A549 (cell line): ENCODE results near the gene PLTP. TPM values are rescaled to one million over a fixed set of nuclear protein-coding genes. Genes with fewer than 3 reads are reported as not detected.

Source experiments
- ATAC-seq, 2 experiments: fragments of 200-7000 bp in 1 of 2; fragments of >200 bp in 1 of 2; cut with Nextera tagmentation in 1 of 2; cut with Tn5 transposase in 1 of 2; 3 replicates each; pipeline versions ENCODE4 v1.8.0 to v1.9.1; 2018 to 2020; ENCODE audit warnings: mild to moderate bottlenecking in 1 of 2, moderate library complexity in 1 of 2
- CTCF ChIA-PET: fragments of 300-600 bp; sonication (Branson Sonifier 250); formaldehyde crosslinking; extraction: SDS; loops from one replicate; lab custom pipeline; 2021; ENCODE audit warnings: antibody characterized with exemption, inconsistent platforms; lab: Yijun Ruan, JAX
- POLR2A ChIA-PET: fragments of 350-600 bp; formaldehyde crosslinking; extraction: SDS; loops from one replicate; lab custom pipeline; 2021; ENCODE audit warnings: antibody characterized with exemption, inconsistent platforms; lab: Yijun Ruan, JAX
- DNase-seq, 2 experiments: peaks; one replicate each; pipeline versions ENCODE4 v3.0.0 to v3.0.0-alpha.2; 2011 to 2016; ENCODE audit warnings: low read depth in 1 of 2, low spot score in 1 of 2
- FAIRE-seq: peaks from 2 replicates; lab custom pipeline; 2011; peaks lifted over from hg19 to GRCh38; lab: Jason Lieb, UNC
- H3K27ac ChIP-seq, 2 experiments: fragments of >200 bp; sonication (Bioruptor Twin); formaldehyde crosslinking; 3 replicates each; pipeline ENCODE4 v1.5.1; 2016 to 2017
- H3K4me1 ChIP-seq: fragments of >200 bp; sonication (Bioruptor Twin); formaldehyde crosslinking; 3 replicates; pipeline ENCODE4 v1.6.1; 2016
- H3K4me2 ChIP-seq: fragments of >200 bp; sonication (Bioruptor Twin); formaldehyde crosslinking; 3 replicates; pipeline ENCODE4 v1.6.1; 2016
- H3K4me3 ChIP-seq: fragments of >200 bp; sonication (Bioruptor Twin); formaldehyde crosslinking; 3 replicates; pipeline ENCODE4 v1.5.1; 2016
- H3K9me3 ChIP-seq: fragments of >200 bp; sonication (Bioruptor Twin); formaldehyde crosslinking; 3 replicates; pipeline ENCODE4 v1.6.1; 2016
- CHD2 ChIP-seq: fragments of 150-350 bp; IDR thresholded peaks from 2 replicates; pipeline ENCODE4 v1.6.1; 2014; ENCODE audit warnings: low read length; ENCODE audit not compliant: partially characterized antibody
- EHF ChIP-seq: fragments of 250-450 bp; sonication (Bioruptor Pico); IDR thresholded peaks from 2 replicates; pipeline ENCODE4 v1.5.0; 2020; ENCODE audit warnings: mild to moderate bottlenecking
- EHMT2 ChIP-seq: fragments of 200-600 bp; sonication (generic); IDR thresholded peaks from 2 replicates; pipeline ENCODE4 v1.6.1; 2016; ENCODE audit warnings: antibody characterized with exemption, low read depth, mild to moderate bottlenecking, moderate library complexity
- ESRRA ChIP-seq: fragments of 150-350 bp; IDR thresholded peaks from 2 replicates; pipeline ENCODE4 v1.6.1; 2014; ENCODE audit warnings: mild to moderate bottlenecking, low read length, borderline replicate concordance
- FOSB ChIP-seq: fragments of 250-450 bp; sonication (Bioruptor Pico); IDR thresholded peaks from 2 replicates; pipeline ENCODE4 v1.5.0; 2020; ENCODE audit warnings: mild to moderate bottlenecking, moderate library complexity
- FOSL2 ChIP-seq, 2 experiments: fragments of 450-650 bp in 1 of 2; fragments of >200 bp in 1 of 2; sonication (Bioruptor Twin) in 1 of 2; formaldehyde crosslinking; IDR thresholded peaks; 2 replicates each; pipeline versions ENCODE4 v1.5.0 to v1.6.1; 2016 to 2020; ENCODE audit warnings: mild to moderate bottlenecking in 1 of 2, moderate library complexity in 1 of 2
- HOXA7 ChIP-seq: fragments of 250-450 bp; sonication (Bioruptor Pico); IDR thresholded peaks from 2 replicates; pipeline ENCODE4 v1.5.0; 2020; ENCODE audit warnings: mild to moderate bottlenecking, moderate library complexity
- HOXB13 ChIP-seq: fragments of 250-450 bp; sonication (Bioruptor Pico); IDR thresholded peaks from 2 replicates; pipeline ENCODE4 v1.5.0; 2020; ENCODE audit warnings: low read depth, mild to moderate bottlenecking, moderate library complexity
- HOXB5 ChIP-seq: fragments of 250-450 bp; sonication (Bioruptor Pico); IDR thresholded peaks from 2 replicates; pipeline ENCODE4 v1.5.0; 2020; ENCODE audit warnings: mild to moderate bottlenecking, moderate library complexity
- JUN ChIP-seq, 2 experiments: fragments of >200 bp; sonication (Bioruptor Twin); formaldehyde crosslinking; IDR thresholded peaks; 2 replicates in 1 of 2; 3 replicates in 1 of 2; pipeline ENCODE4 v1.6.1; 2016 to 2017
- KDM5A ChIP-seq: fragments of 200-600 bp; sonication (generic); IDR thresholded peaks from 2 replicates; pipeline ENCODE4 v1.6.1; 2016; ENCODE audit warnings: antibody characterized with exemption, mild to moderate bottlenecking
- MAFK ChIP-seq: fragments of 450-650 bp; IDR thresholded peaks from 2 replicates; pipeline ENCODE4 v1.6.1; 2014; ENCODE audit not compliant: partially characterized antibody
- MYC ChIP-seq: IDR thresholded peaks from 2 replicates; pipeline ENCODE4 v1.6.1; 2012; ENCODE audit warnings: mild to moderate bottlenecking, inconsistent platforms, low read length, improper control_type of control experiment, borderline replicate concordance
- NFE2L2 ChIP-seq: fragments of 150-350 bp; conservative IDR thresholded peaks from 2 replicates; pipeline ENCODE4 v1.6.1; 2014; ENCODE audit warnings: low read length
- RAD21 ChIP-seq, 2 experiments: fragments of >200 bp in 1 of 2; sonication (Bioruptor Twin) in 1 of 2; formaldehyde crosslinking in 1 of 2; IDR thresholded peaks in 1 of 2; conservative IDR thresholded peaks in 1 of 2; 2 replicates in 1 of 2; 3 replicates in 1 of 2; pipeline ENCODE4 v1.6.1; 2012 to 2018; ENCODE audit warnings: inconsistent platforms in 1 of 2
- SMC3 ChIP-seq: fragments of >200 bp; sonication (Bioruptor Twin); formaldehyde crosslinking; IDR thresholded peaks from 3 replicates; pipeline ENCODE4 v1.6.1; 2018; ENCODE audit warnings: inconsistent platforms
- ZFP36 ChIP-seq: fragments of 450-650 bp; IDR thresholded peaks from 2 replicates; pipeline ENCODE4 v1.6.1; 2014; ENCODE audit warnings: borderline replicate concordance; ENCODE audit not compliant: partially characterized antibody
- ZSCAN20 ChIP-seq: fragments of 250-450 bp; sonication (Bioruptor Pico); IDR thresholded peaks from 2 replicates; pipeline ENCODE4 v1.8.0; 2022; ENCODE audit warnings: mild to moderate bottlenecking, moderate library complexity
- WGBS: methylation state at CpG from one replicate; pipeline ENCODE4 v1.1.6; 2017; ENCODE audit errors: missing lambda C conversion rate; 5-methylcytosine and 5-hydroxymethylcytosine counted together
- polyA plus RNA-seq, 4 experiments: library from polyadenylated mRNA; depleted of rRNA in 3 of 4; stranded (reverse); fragments of >200 nt; fragmentation: RNase III in 1 of 4; extraction: RNeasy Plus Mini Kit Qiagen cat#74134 plus additional on column Dnase treatment in 1 of 4; gene quantifications; 2 replicates in 3 of 4; 3 replicates in 1 of 4; pipeline ENCODE4 v1.2.3, GENCODE V29; 2011 to 2017
- TF ChIP-seq, protein P1 (sequence below): fragments of 200-600 bp; sonication (generic); IDR thresholded peaks from 2 replicates; pipeline ENCODE4 v1.6.1; 2016; ENCODE audit warnings: antibody characterized with exemption, mild to moderate bottlenecking, moderate library complexity
- TF ChIP-seq, protein P2 (sequence below): fragments of >200 bp; sonication (Bioruptor Twin); formaldehyde crosslinking; IDR thresholded peaks from 3 replicates; pipeline ENCODE4 v1.6.1; 2016
- TF ChIP-seq, protein P3 (sequence below): IDR thresholded peaks from 2 replicates; pipeline ENCODE4 v1.6.1; 2012

The PLTP gene
- polyA plus RNA-seq, 2 of the 4 experiments (the other 2 are of a cell fraction): 1.6 to 2.7 TPM

DNA sequence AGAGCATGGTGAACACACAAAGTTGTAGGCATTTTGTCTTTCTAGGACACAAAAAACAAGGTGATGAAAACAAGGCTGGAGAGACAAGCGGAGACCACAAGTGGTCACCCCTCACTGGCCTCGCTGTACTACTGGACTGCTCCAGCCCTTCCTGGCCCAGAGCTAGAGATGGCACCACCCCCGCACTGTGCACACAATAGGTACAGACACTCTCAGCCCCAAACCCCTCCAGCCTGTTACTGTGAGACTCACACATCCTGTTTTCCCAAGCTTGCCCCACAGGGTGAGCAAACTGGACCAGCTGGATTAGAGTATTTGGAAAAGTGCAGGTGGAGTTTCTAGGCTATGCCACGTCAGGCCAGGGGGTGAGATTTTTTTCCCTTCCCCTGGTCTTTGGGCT lies 39.3 kb downstream of the PLTP start:
- no peak overlapping the region for H3K4me2 ChIP-seq
- ChIA-PET POLR2A (interaction anchor here (0.5 kb wide), 1 partner anchor 13 kb away, joined by 4 read pairs; no protein-coding TSS in a partner anchor), CTCF (interaction anchor here (0.5 to 1.6 kb wide), 5 partner anchors 10 to 141 kb away, joined by 3 to 6 read pairs (median 3); no protein-coding TSS in a partner anchor)
- FAIRE-seq: no peak
- no peak for TF ChIP-seq EHMT2
- TF ChIP-seq JUN (IDR thresholded peaks at IDR 0.05): no peak
- TF ChIP-seq ESRRA: no peak
- no peak for TF ChIP-seq NFE2L2
- TF ChIP-seq, protein P1, sequence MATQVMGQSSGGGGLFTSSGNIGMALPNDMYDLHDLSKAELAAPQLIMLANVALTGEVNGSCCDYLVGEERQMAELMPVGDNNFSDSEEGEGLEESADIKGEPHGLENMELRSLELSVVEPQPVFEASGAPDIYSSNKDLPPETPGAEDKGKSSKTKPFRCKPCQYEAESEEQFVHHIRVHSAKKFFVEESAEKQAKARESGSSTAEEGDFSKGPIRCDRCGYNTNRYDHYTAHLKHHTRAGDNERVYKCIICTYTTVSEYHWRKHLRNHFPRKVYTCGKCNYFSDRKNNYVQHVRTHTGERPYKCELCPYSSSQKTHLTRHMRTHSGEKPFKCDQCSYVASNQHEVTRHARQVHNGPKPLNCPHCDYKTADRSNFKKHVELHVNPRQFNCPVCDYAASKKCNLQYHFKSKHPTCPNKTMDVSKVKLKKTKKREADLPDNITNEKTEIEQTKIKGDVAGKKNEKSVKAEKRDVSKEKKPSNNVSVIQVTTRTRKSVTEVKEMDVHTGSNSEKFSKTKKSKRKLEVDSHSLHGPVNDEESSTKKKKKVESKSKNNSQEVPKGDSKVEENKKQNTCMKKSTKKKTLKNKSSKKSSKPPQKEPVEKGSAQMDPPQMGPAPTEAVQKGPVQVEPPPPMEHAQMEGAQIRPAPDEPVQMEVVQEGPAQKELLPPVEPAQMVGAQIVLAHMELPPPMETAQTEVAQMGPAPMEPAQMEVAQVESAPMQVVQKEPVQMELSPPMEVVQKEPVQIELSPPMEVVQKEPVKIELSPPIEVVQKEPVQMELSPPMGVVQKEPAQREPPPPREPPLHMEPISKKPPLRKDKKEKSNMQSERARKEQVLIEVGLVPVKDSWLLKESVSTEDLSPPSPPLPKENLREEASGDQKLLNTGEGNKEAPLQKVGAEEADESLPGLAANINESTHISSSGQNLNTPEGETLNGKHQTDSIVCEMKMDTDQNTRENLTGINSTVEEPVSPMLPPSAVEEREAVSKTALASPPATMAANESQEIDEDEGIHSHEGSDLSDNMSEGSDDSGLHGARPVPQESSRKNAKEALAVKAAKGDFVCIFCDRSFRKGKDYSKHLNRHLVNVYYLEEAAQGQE: no peak
- TF ChIP-seq, protein P2, sequence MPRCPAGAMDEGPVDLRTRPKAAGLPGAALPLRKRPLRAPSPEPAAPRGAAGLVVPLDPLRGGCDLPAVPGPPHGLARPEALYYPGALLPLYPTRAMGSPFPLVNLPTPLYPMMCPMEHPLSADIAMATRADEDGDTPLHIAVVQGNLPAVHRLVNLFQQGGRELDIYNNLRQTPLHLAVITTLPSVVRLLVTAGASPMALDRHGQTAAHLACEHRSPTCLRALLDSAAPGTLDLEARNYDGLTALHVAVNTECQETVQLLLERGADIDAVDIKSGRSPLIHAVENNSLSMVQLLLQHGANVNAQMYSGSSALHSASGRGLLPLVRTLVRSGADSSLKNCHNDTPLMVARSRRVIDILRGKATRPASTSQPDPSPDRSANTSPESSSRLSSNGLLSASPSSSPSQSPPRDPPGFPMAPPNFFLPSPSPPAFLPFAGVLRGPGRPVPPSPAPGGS: no peak
- TF ChIP-seq FOSB: no peak
- TF ChIP-seq RAD21 (conservative IDR thresholded peaks at IDR 0.05 in 1 of 2, IDR thresholded peaks at IDR 0.05 in 1 of 2): no peak
- TF ChIP-seq ZFP36: no peak
- no peak for DNase-seq
- H3K27ac ChIP-seq: no peak overlapping the region
- H3K4me3 ChIP-seq: no peak overlapping the region
- ATAC-seq: no peak
- 0 out of 3 replicates have a peak, but pooled peaks cover 4% of the 10 kb centered on the region for H3K4me1 ChIP-seq
- WGBS: 85% methylated on average over 3 of the region's 4 CpGs
- H3K9me3 ChIP-seq: no peaks in the 10 kb centered on the region

DNA sequence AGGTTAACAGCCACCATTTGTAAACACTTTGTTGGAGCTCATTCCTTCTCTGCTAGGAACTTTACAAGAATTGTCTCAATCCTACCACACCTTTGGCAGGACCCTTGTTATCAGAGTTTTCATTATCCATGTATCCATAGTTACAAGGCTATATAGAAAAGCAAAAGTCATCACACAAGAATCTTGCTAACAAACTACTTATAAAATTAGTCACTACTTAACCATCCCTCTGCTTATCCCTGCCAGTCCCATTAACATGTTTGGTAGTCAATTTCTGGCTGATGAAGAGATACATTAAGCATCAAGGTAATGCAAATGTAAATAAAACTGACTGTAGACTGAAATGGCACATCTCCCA lies 44.2 kb downstream of the PLTP start:
- H3K4me1 ChIP-seq: 0 out of 3 replicates have a peak, but pooled peaks cover 5% of the 10 kb centered on the region
- ATAC-seq (peak in 1 of 2 experiments; percentile 31; a peak in 1 of 6 replicates), DNase-seq (no peak), FAIRE-seq (no peak)
- H3K27ac ChIP-seq: no peak overlapping the region
- no peak overlapping the region for H3K4me3 ChIP-seq
- ChIA-PET POLR2A (interaction anchor here (0.8 kb wide), 1 partner anchor 67 kb away, joined by 3 read pairs; no protein-coding TSS in a partner anchor), CTCF (interaction anchor here (0.6 to 2.7 kb wide), 2 partner anchors 12 to 28 kb away, joined by 6 to 9 read pairs; no protein-coding TSS in a partner anchor)
- H3K9me3 ChIP-seq: no peaks in the 10 kb centered on the region
- TF ChIP-seq MAFK (no peak), KDM5A (no peak), SMC3 (no peak), EHF (CRISPR knock-in tag) (no peak), ZFP36 (no peak), HOXB5 (no peak), FOSL2 (IDR thresholded peaks at IDR 0.05) (no peak), FOSL2 (CRISPR knock-in tag; IDR thresholded peaks at IDR 0.05) (no peak), MYC (no peak), HOXA7 (CRISPR knock-in tag) (no peak), HOXB13 (no peak), FOSB (no peak), CHD2 (no peak), ZSCAN20 (CRISPR knock-in tag) (no peak)
- TF ChIP-seq, protein P2: no peak
- TF ChIP-seq, protein P3, sequence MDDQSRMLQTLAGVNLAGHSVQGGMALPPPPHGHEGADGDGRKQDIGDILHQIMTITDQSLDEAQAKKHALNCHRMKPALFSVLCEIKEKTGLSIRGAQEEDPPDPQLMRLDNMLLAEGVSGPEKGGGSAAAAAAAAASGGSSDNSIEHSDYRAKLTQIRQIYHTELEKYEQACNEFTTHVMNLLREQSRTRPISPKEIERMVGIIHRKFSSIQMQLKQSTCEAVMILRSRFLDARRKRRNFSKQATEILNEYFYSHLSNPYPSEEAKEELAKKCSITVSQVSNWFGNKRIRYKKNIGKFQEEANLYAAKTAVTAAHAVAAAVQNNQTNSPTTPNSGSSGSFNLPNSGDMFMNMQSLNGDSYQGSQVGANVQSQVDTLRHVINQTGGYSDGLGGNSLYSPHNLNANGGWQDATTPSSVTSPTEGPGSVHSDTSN: no peak
- no peak overlapping the region for H3K4me2 ChIP-seq
